T follicular helper cell (primary cell): Measurements from ENCODE around the gene SERPINI1.
"Not testable (repeated sequence)": the region's sequence is repeated elsewhere in the genome, so short reads cannot be mapped to it uniquely, and the experiment has no call there.

Experiments used
- DNase-seq: peaks from one replicate; pipeline ENCODE4 v3.0.0-alpha.2; 2020; ENCODE audit warnings: low read depth

Gene SERPINI1

DNA sequence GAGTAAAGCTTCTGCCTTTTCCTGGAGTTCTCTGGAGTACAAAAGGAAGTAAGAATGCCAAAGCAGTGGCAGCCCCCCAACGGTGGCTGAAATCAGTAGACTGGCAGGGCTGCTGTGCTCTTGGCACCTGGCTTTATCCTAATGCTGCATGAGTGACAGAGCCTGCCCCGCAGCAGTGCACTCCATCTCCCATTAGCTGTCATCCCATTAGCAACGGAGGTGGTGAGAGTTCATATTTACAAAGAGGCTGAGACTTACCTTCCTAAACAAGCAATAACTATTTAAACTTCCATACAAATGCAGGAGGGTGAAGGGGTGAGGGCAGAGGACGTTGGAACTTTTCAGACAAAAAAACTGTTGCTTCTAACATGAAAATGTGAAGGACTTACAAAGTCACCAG, 51.9 kb downstream of the SERPINI1 start:
- DNase-seq, result no peak

GRCh38 chr3:167798443-167798842, 62.9 kb downstream of the SERPINI1 start:
- no peak for DNase-seq

DNA sequence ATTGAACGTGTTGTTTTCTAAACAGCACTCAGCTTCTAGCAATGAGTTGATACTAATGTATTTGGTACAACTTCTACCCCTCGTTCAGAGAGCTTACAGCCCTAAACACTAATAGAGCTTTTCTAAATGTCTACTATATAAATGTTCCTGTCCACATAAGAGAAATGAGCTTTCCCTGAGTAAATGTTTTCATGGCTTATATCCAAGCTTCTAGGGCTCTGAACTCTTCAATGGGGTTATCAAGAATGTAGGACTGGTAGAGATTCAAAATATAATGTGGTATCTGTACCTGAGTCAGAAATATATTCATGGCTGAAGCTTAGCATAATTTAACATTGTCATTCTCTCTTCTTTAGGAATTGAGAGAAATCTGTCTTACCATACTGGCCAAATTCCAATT, 73.4 kb downstream of the SERPINI1 start:
- DNase-seq, result no peak

GRCh38 chr3:167810236-167810635, 74.7 kb downstream of the SERPINI1 start:
- no peak for DNase-seq

GRCh38 chr3:167811031-167811430, 75.5 kb downstream of the SERPINI1 start:
- DNase-seq, result no peak

DNA sequence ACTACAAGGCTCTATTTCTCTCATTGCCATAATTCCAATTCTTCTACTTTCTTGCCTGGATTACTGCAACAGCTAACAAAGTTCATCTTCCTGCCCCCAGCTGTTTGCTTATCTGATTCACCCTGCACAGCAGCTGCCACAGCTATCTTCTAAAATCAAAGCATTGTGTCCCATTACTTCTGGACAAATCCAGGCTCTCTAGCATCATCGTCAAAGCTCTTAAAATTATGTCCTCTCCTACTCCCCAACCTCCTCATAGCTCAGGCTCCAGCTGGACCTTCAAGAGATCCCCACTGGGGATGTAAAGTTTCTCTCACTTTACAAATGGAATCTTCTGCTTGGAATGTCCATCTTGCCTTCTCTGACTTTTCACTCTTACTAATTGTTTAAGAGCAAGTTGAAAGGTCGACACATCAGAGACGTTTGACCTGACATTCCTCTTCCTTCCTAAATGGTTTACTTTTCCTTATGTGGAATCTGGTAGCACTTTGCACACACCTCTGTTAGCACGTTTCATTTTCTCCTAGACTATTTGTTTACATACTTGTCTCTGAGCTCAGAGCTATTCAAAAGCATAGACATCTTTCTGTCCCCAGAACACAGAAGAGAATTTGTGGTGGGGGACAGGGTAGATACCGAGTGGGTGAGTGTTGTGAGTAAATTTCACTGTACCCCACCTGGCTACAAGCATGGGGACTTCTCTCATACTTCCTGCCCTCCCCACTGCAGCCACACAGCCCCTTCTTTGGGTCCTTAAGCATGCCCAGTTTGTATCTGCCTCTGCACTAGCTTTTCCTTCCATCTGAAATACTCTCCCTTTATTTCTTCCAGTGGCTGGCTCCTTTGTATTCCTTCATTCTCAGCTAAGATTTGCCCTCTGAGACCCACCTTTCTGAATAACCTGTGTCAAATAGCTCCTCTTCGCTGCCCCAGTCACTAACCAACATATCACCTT, 77.9 kb downstream of the SERPINI1 start:
- DNase-seq, result no peak

DNA sequence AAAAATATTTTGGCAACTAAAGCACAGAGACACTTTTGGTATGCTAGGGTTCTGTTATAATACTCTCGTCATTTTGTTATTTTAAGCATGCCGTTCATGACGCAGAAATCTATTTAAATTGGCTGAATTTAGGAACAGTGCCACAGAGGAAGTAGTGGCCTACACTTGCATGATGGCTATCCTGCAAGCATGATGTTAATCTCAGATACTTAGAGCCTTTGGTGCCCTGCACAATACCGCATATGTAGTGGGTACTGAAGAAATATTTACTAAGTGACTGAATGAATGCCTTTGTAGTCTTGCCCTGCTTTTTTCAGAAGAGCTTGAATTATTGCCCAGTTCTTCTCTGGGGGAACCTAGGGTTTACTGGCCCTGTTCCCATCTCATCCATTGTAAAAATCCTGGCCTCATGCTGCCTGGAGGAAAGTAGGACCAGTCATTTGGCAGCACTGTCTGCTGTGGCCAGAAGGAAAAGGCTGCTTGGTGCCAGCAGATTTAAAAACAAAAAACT, 79.0 kb downstream of the SERPINI1 start:
- no peak for DNase-seq

- DNase-seq, result no peak
Observed at GRCh38 chr3:167816953-167817352, 81.4 kb downstream of the SERPINI1 start.

DNA sequence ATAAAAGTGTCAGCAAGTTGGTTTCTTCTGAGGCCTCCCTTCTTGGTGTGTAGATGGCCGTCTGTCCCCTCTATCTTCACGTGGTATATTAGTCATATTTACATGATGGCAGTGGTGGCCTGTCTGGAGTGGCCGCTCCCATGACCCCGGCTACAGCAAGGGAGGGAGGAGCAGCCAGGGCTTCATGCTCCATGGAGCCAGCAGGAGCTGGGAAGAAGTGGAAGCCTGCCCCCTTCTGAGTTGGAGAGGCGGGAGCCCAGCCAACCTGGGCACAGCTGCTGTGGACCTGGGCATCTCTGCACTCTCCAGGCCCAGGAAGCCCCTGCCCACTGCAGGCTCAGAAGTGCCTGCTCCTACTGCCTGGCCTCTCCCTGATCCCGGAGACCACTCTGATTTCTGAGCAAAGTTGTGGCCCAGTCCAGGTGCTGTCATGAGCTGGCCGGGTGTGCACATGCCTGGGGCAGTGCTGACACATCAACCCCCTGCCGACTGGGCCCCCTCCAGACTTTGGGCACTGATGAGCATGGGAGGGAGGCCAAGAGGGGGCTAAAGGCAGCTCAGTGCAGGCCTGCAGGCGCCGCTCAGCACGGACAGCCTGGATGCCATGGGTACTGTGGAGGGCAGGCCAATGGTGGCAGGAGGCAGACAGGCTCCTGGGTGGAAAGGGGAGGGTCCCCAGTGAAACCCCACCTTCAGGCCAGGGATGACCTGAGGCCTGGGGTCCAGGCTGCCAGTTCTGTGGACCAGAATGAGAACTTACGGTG, 84.8 kb downstream of the SERPINI1 start:
- no peak for DNase-seq

DNA sequence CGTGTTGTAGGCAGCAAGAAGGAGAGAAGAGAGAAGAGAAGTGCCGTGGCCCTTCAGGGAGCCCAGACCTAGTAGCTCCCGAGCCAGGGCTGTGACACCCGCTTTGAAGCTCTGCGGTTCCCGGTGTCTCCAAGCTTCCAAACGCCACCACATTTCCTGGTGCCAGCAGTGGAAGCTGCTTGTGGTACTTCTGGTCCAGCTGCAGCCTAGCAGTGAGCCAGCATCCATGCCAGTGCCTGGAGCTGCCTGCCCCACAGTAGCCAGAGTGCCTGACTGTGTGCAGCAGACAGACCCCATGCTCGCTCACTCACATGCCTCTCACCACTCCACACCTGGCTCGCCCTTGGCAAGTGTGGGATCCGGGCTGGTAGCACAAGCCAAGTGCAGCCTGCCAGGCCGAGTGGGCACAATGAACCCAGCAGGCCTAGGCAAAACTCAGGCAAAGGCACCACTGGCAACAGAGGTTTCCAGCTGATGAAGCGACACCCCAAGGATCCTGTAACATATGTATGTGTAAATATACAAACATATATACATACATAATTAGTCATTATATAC, 85.8 kb downstream of the SERPINI1 start:
- no peak for DNase-seq

DNA sequence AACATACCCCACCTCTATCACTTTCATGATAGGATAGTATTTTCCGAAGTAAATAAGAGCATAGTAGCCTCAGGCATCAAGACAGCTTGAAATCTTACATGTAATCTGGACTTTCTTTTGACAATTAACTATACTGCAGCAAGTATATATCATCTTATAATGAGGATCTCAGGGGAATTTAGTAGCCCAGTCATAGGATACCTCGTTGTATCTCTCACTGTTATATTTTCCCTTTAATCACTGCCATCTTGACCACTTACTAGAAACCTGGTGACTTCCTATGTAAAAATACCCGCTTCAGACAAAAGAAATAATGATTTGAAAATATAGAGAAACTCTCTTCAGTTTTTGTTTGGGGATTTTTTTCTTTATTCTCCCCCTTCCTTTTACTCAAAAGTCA, 88.2 kb downstream of the SERPINI1 start:
- DNase-seq, result no peak

DNA sequence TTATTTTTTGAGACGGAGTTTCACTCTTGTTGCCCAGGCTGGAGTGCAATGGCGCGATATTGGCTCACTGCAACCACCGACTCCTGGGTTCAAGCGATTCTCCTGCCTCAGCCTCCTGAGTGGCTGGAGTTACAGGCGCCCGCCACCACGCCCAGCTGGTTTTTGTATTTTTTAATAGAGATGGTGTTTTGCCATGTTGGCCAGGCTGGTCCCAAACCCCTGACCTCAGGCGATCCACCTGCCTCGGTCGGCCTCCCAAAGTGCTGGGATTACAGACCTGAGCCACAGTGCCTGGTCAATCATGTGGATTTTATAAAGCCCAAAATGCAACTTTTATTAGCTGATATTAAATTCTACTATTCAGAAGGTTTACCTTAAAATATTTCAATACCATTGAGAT, 92.1 kb downstream of the SERPINI1 start:
- not testable (repeated sequence) for DNase-seq

DNA sequence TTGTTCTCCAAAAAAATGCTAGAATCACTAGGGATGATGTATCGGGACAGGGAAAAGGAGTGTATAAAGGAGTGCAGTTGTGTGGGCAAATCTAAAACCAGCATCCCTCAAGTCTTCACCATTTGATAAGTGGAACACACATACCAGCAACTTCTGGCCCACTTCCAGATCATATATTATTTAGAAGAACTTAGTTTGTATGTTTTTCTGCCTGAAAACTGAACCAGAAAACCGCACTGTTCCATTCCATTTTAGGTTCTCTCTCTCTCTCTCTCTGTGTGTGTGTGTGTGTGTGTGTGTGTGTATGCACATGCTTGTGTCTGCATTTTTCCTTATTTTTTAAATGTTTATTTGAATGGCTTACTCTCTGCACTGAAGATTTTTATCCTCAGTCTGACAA, 93.5 kb downstream of the SERPINI1 start:
- DNase-seq, result no peak

DNA sequence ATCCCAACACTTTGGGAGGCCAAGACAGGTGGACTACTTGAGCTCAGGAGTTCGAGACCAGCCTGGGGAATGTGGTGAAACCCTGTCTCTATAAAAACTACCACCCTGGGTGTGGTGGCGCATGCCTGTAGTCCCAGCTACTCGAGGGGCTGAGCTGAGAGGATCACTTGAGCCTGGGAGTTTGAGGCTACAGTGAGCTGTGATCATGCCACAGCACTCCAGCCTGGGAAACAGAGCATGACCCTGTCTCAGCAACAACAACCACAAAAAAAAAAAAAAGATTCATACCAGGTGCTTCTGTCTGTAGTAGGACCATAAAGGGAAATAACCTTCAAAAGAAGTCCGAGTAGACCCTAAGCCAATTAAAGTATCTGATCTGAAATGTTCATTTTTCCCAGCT, 94.5 kb downstream of the SERPINI1 start:
- no peak for DNase-seq

DNA sequence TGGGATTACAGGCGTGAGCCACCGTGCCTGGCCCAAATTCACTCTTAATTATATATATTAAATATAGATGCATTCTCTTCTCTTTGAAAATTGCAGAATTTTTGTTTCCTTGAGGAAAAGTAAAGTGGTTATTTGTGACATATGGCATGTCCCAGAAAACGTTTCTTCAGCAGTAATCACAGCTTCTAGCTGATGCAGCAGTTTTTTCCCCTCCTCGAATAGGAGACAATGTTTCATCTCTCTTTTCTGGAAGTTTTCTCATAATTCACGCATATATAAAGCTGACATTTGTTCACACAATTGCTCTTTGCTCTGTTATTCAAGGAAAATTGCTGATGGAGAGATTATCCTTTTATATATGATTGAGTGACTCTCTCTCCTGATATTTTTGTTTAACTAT, 99.8 kb downstream of the SERPINI1 start:
- DNase-seq, result no peak

GRCh38 chr3:167835953-167836352, 100.4 kb downstream of the SERPINI1 start:
- no peak for DNase-seq

- no peak for DNase-seq
Observed at GRCh38 chr3:167837466-167837865, 101.9 kb downstream of the SERPINI1 start.

DNA sequence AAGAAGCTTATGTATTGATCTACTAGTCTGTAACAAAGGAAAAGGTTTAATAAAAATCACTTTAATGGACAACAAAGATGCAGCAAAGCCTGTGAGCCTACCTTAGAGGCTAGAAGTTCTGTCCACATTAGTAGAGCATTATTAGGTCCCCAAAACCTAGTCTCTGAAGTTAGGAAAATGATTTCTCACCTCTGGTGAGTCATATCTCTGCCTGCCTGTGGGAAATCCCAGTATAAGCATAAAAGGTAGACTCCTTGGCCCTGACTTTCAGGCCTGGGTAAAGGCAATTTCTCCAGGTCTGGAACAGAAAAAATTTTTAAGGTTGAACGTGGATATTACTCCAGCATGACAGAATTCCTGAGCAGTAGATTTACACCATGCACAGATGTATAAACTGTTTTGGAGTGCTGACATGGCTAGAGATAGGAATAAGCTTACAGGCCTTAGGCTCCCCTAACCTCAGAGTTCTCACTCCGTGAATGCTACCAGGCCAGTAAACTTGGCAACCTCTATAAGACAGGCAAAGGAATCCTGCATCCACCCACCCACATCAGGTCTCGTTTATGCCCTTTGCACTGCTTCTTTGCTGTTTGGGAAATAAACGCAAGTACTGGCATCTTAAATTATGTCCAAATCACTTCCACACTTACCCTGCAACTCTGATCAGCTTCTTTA, 104.1 kb downstream of the SERPINI1 start:
- no peak for DNase-seq

DNA sequence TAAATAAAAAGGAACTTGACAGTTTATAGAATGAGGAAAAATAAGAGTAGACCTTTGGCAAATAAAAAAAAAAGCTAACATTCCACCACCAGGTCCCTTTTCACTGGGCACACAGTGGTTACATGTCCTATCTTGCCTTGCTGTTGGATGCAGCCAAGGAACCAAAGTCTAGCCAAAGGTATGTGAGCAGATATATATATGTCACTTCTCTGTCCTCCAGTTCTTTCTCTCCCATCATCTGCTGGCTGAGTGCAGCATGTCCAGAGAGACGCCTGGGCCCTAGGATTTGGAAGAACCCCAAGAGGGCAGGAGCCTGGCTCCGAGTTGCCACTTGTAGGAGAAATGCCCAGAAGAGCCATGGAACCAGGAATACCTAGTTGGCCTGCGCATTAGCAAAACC, 104.7 kb downstream of the SERPINI1 start:
- no peak for DNase-seq

- no peak for DNase-seq
Observed at GRCh38 chr3:167843481-167843880, 108.0 kb downstream of the SERPINI1 start.

GRCh38 chr3:167843886-167844285, 108.4 kb downstream of the SERPINI1 start:
- DNase-seq, result no peak

GRCh38 chr3:167844528-167844927, 109.0 kb downstream of the SERPINI1 start:
- DNase-seq, result no peak
